C4-2B (cell line): ENCODE data around the gene XPR1.

ENCODE experiments used
- CTCF ChIP-seq: fragments of 450-650 bp; conservative IDR thresholded peaks from 2 replicates; pipeline ENCODE4 v1.5.1; 2017; ENCODE audit warnings: mild to moderate bottlenecking
- ZFX ChIP-seq: fragments of 450-650 bp; IDR thresholded peaks from 2 replicates; pipeline ENCODE4 v1.6.1; 2017

- TF ChIP-seq CTCF (no peak), ZFX (no peak)
These were observed 45.1 kb upstream of the XPR1 start for GRCh38 chr1:180586671-180587155.
